ENCODE data around the gene SNX1.
"Not testable (repeated sequence)": the region's sequence is repeated elsewhere in the genome, so short reads cannot be mapped to it uniquely, and the experiment has no call there.

The SNX1 gene

DNA sequence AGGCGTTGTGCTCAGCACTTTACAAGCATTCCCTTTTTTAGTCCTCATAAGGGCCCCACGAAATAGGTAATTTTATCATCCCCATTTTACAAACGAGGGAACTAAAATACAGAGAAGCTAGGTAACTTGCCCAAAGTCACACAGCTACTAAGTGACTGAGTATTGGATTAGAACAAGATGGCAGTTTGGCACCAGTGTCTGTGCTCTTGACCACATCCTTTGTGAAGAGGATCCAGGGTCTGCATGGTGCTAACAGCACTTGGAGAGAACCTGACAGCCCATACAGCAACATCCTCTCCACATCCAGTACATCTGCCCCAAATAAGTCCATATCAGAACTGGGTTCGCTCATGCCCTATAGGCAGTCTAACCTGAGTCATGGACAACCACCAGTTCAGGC, 27.6 kb upstream of the SNX1 start:
- TF ChIP-seq, protein P1, sequence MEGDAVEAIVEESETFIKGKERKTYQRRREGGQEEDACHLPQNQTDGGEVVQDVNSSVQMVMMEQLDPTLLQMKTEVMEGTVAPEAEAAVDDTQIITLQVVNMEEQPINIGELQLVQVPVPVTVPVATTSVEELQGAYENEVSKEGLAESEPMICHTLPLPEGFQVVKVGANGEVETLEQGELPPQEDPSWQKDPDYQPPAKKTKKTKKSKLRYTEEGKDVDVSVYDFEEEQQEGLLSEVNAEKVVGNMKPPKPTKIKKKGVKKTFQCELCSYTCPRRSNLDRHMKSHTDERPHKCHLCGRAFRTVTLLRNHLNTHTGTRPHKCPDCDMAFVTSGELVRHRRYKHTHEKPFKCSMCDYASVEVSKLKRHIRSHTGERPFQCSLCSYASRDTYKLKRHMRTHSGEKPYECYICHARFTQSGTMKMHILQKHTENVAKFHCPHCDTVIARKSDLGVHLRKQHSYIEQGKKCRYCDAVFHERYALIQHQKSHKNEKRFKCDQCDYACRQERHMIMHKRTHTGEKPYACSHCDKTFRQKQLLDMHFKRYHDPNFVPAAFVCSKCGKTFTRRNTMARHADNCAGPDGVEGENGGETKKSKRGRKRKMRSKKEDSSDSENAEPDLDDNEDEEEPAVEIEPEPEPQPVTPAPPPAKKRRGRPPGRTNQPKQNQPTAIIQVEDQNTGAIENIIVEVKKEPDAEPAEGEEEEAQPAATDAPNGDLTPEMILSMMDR (IDR thresholded peaks at IDR 0.05; ENCODE audit: insufficient read depth, low read depth, low read length, missing control alignments): no peak
- peak; percentile 24 for DNase-seq (ENCODE audit: low read depth)

DNA sequence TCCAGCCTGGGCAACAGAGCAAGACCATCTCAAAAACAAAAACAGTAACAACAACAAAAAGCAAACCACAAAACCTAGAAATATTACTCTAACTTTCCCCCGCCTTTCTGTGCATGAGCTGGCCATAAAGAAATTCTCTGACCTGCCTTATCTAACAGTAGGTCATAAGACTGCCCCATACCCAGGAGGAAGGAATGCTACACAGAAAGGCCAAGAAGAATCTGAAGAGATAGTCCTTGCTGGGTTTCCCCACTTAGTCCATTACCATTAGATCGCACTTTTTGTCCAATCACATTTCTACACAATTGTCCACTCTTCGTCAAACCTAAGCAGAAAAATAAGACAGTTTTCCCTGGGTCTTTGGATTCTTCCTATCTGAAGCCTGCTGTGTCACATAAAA, 25.7 kb upstream of the SNX1 start:
- no peak for DNase-seq (ENCODE audit: low read depth)
- TF ChIP-seq, protein P1 (IDR thresholded peaks at IDR 0.05; ENCODE audit: insufficient read depth, low read depth, low read length, missing control alignments): no peak
- H3K4me3 ChIP-seq (ENCODE audit: low read depth, low read length): no peak overlapping the region

More for the DNA sequence above, 27.6 kb upstream of the SNX1 start:
- H3K4me3 ChIP-seq (ENCODE audit: low read depth, low read length): no peak overlapping the region

DNA sequence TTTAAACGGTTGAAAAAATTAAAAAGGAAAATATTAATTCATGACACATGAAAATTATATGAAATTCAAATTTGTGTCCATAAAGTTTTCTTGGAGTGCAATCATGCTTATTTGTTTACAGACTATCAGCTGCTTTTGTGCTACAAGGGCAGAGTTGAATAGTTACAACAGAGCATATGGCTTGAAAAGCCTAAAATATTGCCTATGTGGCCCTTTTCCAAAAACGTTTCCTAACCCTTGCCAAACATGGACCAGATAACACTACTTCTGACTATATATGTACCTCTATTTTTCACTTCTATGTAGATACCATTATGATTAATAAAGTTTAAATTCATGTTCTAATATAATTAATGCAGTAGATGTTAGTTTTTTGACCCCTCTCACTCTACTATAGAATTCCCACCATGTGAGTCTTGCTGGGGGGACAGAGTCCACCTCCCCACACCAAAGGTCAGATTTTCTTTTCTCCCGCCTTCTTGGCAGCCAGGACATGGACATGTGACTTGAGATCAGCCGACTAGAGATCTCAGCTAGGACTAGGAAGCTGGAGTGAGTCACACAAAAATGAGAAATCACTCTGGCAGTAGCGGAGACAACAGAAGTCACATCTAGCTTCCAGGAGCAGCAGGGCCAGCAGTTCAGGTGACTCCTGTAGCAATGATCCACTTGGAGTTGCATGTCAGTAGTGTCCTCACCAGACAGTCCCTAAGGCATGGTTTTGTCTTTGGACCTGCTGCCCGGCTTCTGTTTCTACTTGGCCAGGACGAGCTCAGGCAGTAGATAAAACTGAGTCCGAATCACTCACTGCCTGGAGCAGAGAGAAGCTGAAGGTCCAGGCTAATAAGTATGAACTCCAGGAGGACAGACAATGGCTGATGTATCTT, 24.6 kb upstream of the SNX1 start:
- no peak for DNase-seq (ENCODE audit: low read depth)
- TF ChIP-seq, protein P1 (IDR thresholded peaks at IDR 0.05; ENCODE audit: insufficient read depth, low read depth, low read length, missing control alignments): no peak
- no peak overlapping the region for H3K4me3 ChIP-seq (ENCODE audit: low read depth, low read length)

DNA sequence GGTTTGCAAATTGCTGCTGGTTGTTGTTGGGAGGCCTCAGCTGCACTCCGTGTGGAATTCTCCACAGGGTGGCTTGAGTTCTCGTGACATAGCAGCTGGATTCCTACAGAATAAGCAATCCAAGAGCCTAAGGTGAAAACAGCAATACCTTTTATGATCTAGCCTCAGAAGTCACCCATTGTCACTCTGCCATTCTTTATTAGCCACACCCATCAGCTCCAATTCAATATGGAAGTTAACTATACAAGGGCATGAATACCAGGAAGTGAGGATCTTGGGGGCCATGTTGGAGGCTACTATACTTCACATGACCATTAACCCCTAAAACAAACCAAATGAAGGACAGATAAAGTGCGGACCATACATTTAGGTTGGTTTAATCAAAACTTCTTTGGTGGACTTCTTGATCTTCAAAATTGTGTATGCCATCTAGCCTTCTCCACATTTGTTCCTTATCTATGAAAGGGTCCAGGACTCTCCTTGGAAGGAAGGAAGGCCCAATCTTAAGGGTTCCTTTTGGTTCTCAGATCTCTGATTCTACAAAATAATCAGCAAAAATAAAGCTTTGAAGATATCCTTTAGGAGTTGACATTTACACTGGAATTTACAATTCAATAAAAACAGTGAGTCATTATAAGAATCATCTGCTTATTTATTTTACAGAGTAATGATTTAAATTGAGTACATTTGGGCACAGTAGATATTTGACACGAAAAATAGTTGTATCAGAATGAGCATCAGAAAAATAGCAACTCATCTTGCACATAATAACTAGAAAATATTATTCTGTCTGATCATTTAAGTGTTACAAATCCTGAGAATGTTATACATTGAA, 23.6 kb upstream of the SNX1 start:
- TF ChIP-seq, protein P1 (IDR thresholded peaks at IDR 0.05; ENCODE audit: insufficient read depth, low read depth, low read length, missing control alignments): no peak
- no peak for DNase-seq (ENCODE audit: low read depth)
- no peak overlapping the region for H3K4me3 ChIP-seq (ENCODE audit: low read depth, low read length)

DNA sequence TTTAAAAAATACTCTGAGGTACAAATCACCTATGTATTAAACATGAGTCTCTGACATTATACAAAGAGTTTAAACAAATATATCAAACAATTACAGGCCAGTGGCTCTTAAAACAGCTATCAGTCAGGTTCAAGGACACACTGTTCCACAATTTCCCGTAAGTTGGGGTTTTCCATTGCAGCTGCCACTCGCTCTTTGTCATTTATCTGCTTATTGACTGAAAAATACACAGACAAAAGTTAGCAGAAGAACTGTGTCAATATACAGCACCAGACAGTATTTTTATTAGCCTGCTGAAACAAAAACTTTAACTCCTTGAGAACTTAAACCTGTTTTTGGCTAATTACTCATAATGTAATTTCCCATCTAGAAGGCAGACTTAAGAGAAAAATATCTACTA, 23.0 kb upstream of the SNX1 start:
- no peak overlapping the region for H3K4me3 ChIP-seq (ENCODE audit: low read depth, low read length)
- DNase-seq (ENCODE audit: low read depth): no peak
- TF ChIP-seq, protein P1 (IDR thresholded peaks at IDR 0.05; ENCODE audit: insufficient read depth, low read depth, low read length, missing control alignments): no peak

DNA sequence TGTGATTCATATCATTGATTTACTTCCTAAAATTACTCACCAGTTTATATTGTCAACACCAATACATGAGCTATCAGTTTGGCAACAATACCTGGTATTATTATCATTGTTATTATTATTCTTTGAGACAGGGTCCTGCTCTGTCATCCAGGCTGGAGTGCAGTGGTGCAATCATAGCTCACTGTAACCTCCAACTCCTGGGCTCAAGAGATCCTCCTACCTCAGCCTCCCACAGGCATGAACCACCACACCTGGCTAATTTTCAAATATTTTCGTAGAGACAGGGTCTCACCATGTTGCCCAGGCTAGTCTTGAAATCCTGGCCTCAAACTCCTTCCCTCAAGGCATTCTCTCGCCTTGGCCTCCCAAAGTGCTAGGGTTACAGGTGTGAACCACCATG, 22.3 kb upstream of the SNX1 start:
- DNase-seq (ENCODE audit: low read depth): not testable (repeated sequence)

DNA sequence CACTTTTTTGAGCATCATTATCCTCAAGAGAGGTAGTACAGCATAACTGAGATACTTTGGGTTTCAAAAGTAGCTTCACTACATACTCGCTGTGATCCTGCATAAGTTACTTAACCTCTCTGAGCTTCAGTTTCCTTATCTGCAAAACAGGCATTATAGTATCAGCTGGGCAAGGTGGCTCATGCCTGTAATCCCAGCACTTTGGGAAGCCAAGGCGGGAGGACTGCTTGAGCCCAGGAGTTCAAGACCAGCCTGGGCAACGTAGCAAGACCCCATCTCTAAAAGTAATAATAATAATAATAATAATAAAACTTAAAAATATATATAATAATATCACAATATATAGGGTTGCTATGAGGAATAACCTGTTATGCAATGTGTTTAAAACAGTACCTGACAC, 13.0 kb upstream of the SNX1 start:
- DNase-seq (ENCODE audit: low read depth): no peak
- no peak overlapping the region for H3K4me3 ChIP-seq (ENCODE audit: low read depth, low read length)
- TF ChIP-seq, protein P1 (IDR thresholded peaks at IDR 0.05; ENCODE audit: insufficient read depth, low read depth, low read length, missing control alignments): no peak

More for the DNA sequence above, 22.3 kb upstream of the SNX1 start:
- not testable (repeated sequence) for H3K4me3 ChIP-seq (ENCODE audit: low read depth, low read length)

All from GM12865 (cell line).